HG03135 (cell line): ENCODE results near the gene XRCC4.
"Not testable (repeated sequence)": the region's sequence is repeated elsewhere in the genome, so short reads cannot be mapped to it uniquely, and the experiment has no call there.

ENCODE experiments used
- ATAC-seq: cut with Tn5 transposase; IDR thresholded peaks from one replicate; pipeline ENCODE4 v1.9.1; 2021; ENCODE audit warnings: mild to moderate bottlenecking, moderate library complexity; ENCODE audit not compliant: unreplicated experiment

Gene XRCC4

GRCh38 chr5:83107692-83108420 is 30.5 kb downstream of the XRCC4 start:
- ATAC-seq: no peak

- ATAC-seq: no peak
Measured at GRCh38 chr5:83109380-83109779, 32.0 kb downstream of the XRCC4 start.

- ATAC-seq: no peak
Measured at GRCh38 chr5:83115816-83116215, 38.5 kb downstream of the XRCC4 start.

GRCh38 chr5:83118471-83118870 is 41.1 kb downstream of the XRCC4 start:
- ATAC-seq: no peak

- ATAC-seq: no peak
Measured at GRCh38 chr5:83118976-83119375, 41.6 kb downstream of the XRCC4 start.

GRCh38 chr5:83124593-83124992 is 47.2 kb downstream of the XRCC4 start:
- ATAC-seq: no peak

GRCh38 chr5:83125560-83125959 is 48.2 kb downstream of the XRCC4 start:
- ATAC-seq: no peak

- no peak for ATAC-seq
Measured at GRCh38 chr5:83126501-83126900, 49.2 kb downstream of the XRCC4 start.

- no peak for ATAC-seq
Measured at GRCh38 chr5:83133797-83134196, 56.5 kb downstream of the XRCC4 start.

- no peak for ATAC-seq
Measured at GRCh38 chr5:83142526-83142925, 65.2 kb downstream of the XRCC4 start.

- no peak for ATAC-seq
Measured at GRCh38 chr5:83145241-83145640, 67.9 kb downstream of the XRCC4 start.

- ATAC-seq: no peak
Measured at GRCh38 chr5:83145882-83146331, 68.6 kb downstream of the XRCC4 start.

- no peak for ATAC-seq
Measured at GRCh38 chr5:83146441-83146840, 69.1 kb downstream of the XRCC4 start.

GRCh38 chr5:83147593-83147992 is 70.2 kb downstream of the XRCC4 start:
- no peak for ATAC-seq

- ATAC-seq: no peak
Measured at GRCh38 chr5:83148370-83148769, 71.0 kb downstream of the XRCC4 start.

- no peak for ATAC-seq
Measured at GRCh38 chr5:83149671-83150070, 72.3 kb downstream of the XRCC4 start.

- ATAC-seq: no peak
Measured at GRCh38 chr5:83151821-83152220, 74.5 kb downstream of the XRCC4 start.

GRCh38 chr5:83152996-83153395 is 75.6 kb downstream of the XRCC4 start:
- not testable (repeated sequence) for ATAC-seq

- ATAC-seq: no peak
Measured at GRCh38 chr5:83156001-83156400, 78.7 kb downstream of the XRCC4 start.

- no peak for ATAC-seq
Measured at GRCh38 chr5:83157163-83157562, 79.8 kb downstream of the XRCC4 start.

- no peak for ATAC-seq
Measured at GRCh38 chr5:83162601-83163000, 85.3 kb downstream of the XRCC4 start.

GRCh38 chr5:83167538-83167937 is 90.2 kb downstream of the XRCC4 start:
- no peak for ATAC-seq
